PC-3 (cell line): ENCODE results near the gene SORD. TPM values are rescaled to one million over a fixed set of nuclear protein-coding genes. Genes with fewer than 3 reads are reported as not detected.

Experiments used
- ATAC-seq: fragments of 200-7000 bp; cut with Tn5 transposase; 2 replicates; pipeline ENCODE4 v1.9.1; 2020; ENCODE audit warnings: mild to moderate bottlenecking, moderate library complexity
- BruUV-seq: library from RNA; stranded (reverse); fragments of 400-500 nt; replicated peaks from 2 replicates; lab custom pipeline; 2021; lab: Mats Ljungman, UMichigan
- CTCF ChIA-PET: fragments of 300-600 bp; sonication (Branson Sonifier 250); formaldehyde crosslinking; loops from one replicate; lab custom pipeline; 2022; ENCODE audit warnings: antibody characterized with exemption; lab: Charles Lee
- POLR2A ChIA-PET: fragments of 300-600 bp; sonication (Branson Sonifier 250); formaldehyde crosslinking; loops from one replicate; lab custom pipeline; 2022; ENCODE audit warnings: antibody characterized with exemption; ENCODE audit not compliant: unreplicated experiment; lab: Charles Lee
- DNase-seq: peaks from one replicate; pipeline ENCODE4 v3.0.0-alpha.2; 2015
- H2AFZ ChIP-seq: fragments of 300-600 bp; sonication (generic); 2 replicates; pipeline ENCODE4 v1.6.0; 2016; ENCODE audit warnings: antibody characterized with exemption, low read length
- H3F3A ChIP-seq: fragments of 300-600 bp; sonication (generic); one replicate; pipeline ENCODE4 v1.6.0; 2017; ENCODE audit warnings: antibody characterized with exemption, low read length, control low read depth, mild to moderate bottlenecking; ENCODE audit not compliant: unreplicated experiment
- H3K27ac ChIP-seq: fragments of 300-600 bp; sonication (generic); 2 replicates; pipeline ENCODE4 v1.5.1; 2016; ENCODE audit warnings: mild to moderate bottlenecking, low read length
- H3K27me3 ChIP-seq: fragments of 300-600 bp; sonication (generic); 2 replicates; pipeline ENCODE4 v1.6.1; 2016; ENCODE audit warnings: low read length, mixed read lengths
- H3K36me3 ChIP-seq: fragments of 300-600 bp; sonication (generic); 2 replicates; pipeline ENCODE4 v1.6.1; 2016; ENCODE audit warnings: low read depth, mixed run types, low read length, mixed read lengths
- H3K4me1 ChIP-seq: fragments of 300-600 bp; sonication (generic); 2 replicates; pipeline ENCODE4 v1.5.1; 2016; ENCODE audit warnings: low read length; ENCODE audit not compliant: insufficient read depth
- H3K4me2 ChIP-seq: fragments of 300-600 bp; sonication (generic); 2 replicates; pipeline ENCODE4 v1.6.0; 2016; ENCODE audit warnings: low read length
- H3K4me3 ChIP-seq: fragments of 300-600 bp; sonication (generic); 2 replicates; pipeline ENCODE4 v1.5.1; 2016; ENCODE audit warnings: mild to moderate bottlenecking, low read length, mixed read lengths
- H3K79me2 ChIP-seq: fragments of 300-600 bp; sonication (generic); 2 replicates; pipeline ENCODE4 v1.6.1; 2017; ENCODE audit warnings: low read length, mixed read lengths
- H3K9ac ChIP-seq: fragments of 300-600 bp; sonication (generic); 2 replicates; pipeline ENCODE4 v1.6.0; 2016; ENCODE audit warnings: mild to moderate bottlenecking, low read length
- H3K9me2 ChIP-seq: fragments of 300-600 bp; sonication (generic); replicated peaks from 2 replicates; pipeline ENCODE4 v1.6.1; 2016; ENCODE audit warnings: mixed run types, low read length, mixed read lengths
- H3K9me3 ChIP-seq: fragments of 300-600 bp; sonication (generic); 2 replicates; pipeline ENCODE4 v1.6.1; 2016; ENCODE audit warnings: low read length, mixed read lengths
- H4K20me1 ChIP-seq: fragments of 300-600 bp; sonication (generic); 2 replicates; pipeline ENCODE4 v1.6.1; 2016; ENCODE audit warnings: low read length, mixed read lengths
- CTCF ChIP-seq: fragments of 300-600 bp; sonication (generic); conservative IDR thresholded peaks from 2 replicates; pipeline ENCODE4 v1.5.1; 2017; ENCODE audit warnings: antibody characterized with exemption, low read depth, mild to moderate bottlenecking, low read length
- EZH2 ChIP-seq: fragments of 300-600 bp; sonication (generic); IDR thresholded peaks from one replicate; pipeline ENCODE4 v1.6.1; 2017; ENCODE audit warnings: antibody characterized with exemption, mild to moderate bottlenecking, low read length; ENCODE audit not compliant: unreplicated experiment
- EZH2phosphoT487 ChIP-seq: fragments of 300-600 bp; sonication (generic); IDR thresholded peaks from 2 replicates; pipeline ENCODE4 v1.6.1; 2018; ENCODE audit warnings: mild to moderate bottlenecking, antibody characterized with exemption, low read length, borderline replicate concordance
- intact Hi-C: fragments of 100-400 bp; cut with micrococcal nuclease; formaldehyde crosslinking; loops from 2 replicates; pipeline ENCODE4 v1.9.0; 2023
- total RNA-seq: library from RNA; depleted of rRNA; stranded (reverse); fragments of >200 nt; gene quantifications from 2 replicates; pipeline ENCODE4 v1.2.3, GENCODE V29; 2014

The SORD gene
- total RNA-seq, 1 experiment from 2014 or later: 119 TPM

- Histone ChIP-seq H3K4me2 (no peak overlapping the region), H4K20me1 (no peaks in the 10 kb centered on the region), H3K79me2 (no peaks in the 10 kb centered on the region), H3K9me3 (no peaks in the 10 kb centered on the region), H3K4me3 (no peak overlapping the region), H3K9me2 (no peaks in the 10 kb centered on the region), H3K27ac (no peak overlapping the region), H3K9ac (no peak overlapping the region), H2AFZ (no peak overlapping the region), H3K36me3 (no peaks in the 10 kb centered on the region), H3K27me3 (0 out of 2 replicates have a peak, but pooled peaks cover 4% of the 10 kb centered on the region), H3K4me1 (no peaks in the 10 kb centered on the region), H3F3A (no peaks in the 10 kb centered on the region)
- DNase-seq (no peak), ATAC-seq (no peak)
- no peak for TF ChIP-seq EZH2
- TF ChIP-seq EZH2phosphoT487: no peak
- no peak for TF ChIP-seq CTCF
- intact Hi-C loops: no loop called here
- ChIA-PET POLR2A (no interaction called here), CTCF (interaction anchor here (1.1 kb wide), 1 partner anchor 12 kb away, joined by 3 read pairs; no protein-coding TSS in a partner anchor)
- BruUV-seq: no TSS peak
These were observed 82.6 kb downstream of the SORD start for GRCh38 chr15:45105586-45105985.

GRCh38 chr15:45106002-45106790, 83.2 kb downstream of the SORD start:
- H3K9me3 ChIP-seq: no peaks in the 10 kb centered on the region
- H3K4me2 ChIP-seq: no peak overlapping the region
- no peak overlapping the region for H3K27ac ChIP-seq
- no TSS peak for BruUV-seq
- CTCF ChIA-PET: interaction anchor here (1.1 kb wide), 1 partner anchor 12 kb away, joined by 3 read pairs; no protein-coding TSS in a partner anchor
- POLR2A ChIA-PET: no interaction called here
- H3F3A ChIP-seq: no peaks in the 10 kb centered on the region
- no peak overlapping the region for H3K9ac ChIP-seq
- no peaks in the 10 kb centered on the region for H3K36me3 ChIP-seq
- no peaks in the 10 kb centered on the region for H3K9me2 ChIP-seq
- no peaks in the 10 kb centered on the region for H3K4me1 ChIP-seq
- intact Hi-C loops: no loop called here
- no peaks in the 10 kb centered on the region for H4K20me1 ChIP-seq
- H3K79me2 ChIP-seq: no peaks in the 10 kb centered on the region
- no peak for ATAC-seq
- DNase-seq: no peak
- 0 out of 2 replicates have a peak, but pooled peaks cover 4% of the 10 kb centered on the region for H3K27me3 ChIP-seq
- H3K4me3 ChIP-seq: no peak overlapping the region
- H2AFZ ChIP-seq: no peak overlapping the region
- TF ChIP-seq CTCF: no peak
- TF ChIP-seq EZH2: no peak
- no peak for TF ChIP-seq EZH2phosphoT487
